Choroid plexus epithelial cell (primary cell): Measurements from ENCODE around the gene RIN3.

Experiments used
- DNase-seq: peaks from one replicate; pipeline ENCODE4 v3.0.0-alpha.2; 2010; ENCODE audit warnings: low read depth
- H3K4me3 ChIP-seq: 2 replicates; pipeline ENCODE4 v1.5.1; 2011; ENCODE audit warnings: low read depth, mild to moderate bottlenecking, control low read depth, low read length, moderate library complexity
- CTCF ChIP-seq: conservative IDR thresholded peaks from 2 replicates; pipeline ENCODE4 v1.5.1; 2011; ENCODE audit warnings: low read depth, mild to moderate bottlenecking, control low read depth, inconsistent platforms, low read length, moderate library complexity

Gene RIN3

GRCh38 chr14:92607702-92608429, 94.3 kb downstream of the RIN3 start:
- H3K4me3 ChIP-seq = no peak overlapping the region
- peak; percentile 93 for DNase-seq
- no peak for TF ChIP-seq CTCF

- H3K4me3 ChIP-seq = no peak overlapping the region
- peak; percentile 75 for DNase-seq
- TF ChIP-seq CTCF = no peak
These were observed 96.4 kb downstream of the RIN3 start for GRCh38 chr14:92609955-92610354.

DNA sequence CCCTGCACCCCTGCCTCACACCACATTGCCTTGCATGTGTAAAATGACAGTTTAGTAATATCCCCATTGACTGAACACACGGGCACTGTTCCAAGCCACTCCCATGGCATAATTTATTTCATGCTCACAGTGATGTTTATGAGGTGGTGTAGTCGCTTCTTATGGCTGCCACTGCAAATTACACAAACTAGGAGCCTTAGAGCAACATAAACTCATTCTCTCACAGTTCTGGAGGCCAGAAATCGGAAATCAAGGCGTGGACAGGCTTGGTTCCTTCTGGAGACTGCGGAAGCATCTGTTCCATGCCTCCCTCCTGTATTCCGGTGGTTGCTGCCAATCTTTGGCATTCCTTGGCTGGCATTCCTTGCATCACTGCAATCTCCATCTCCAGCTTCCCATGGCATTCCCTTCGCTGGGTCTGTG, 97.3 kb downstream of the RIN3 start:
- no peak for DNase-seq
- no peak for TF ChIP-seq CTCF
- no peak overlapping the region for H3K4me3 ChIP-seq

- H3K4me3 ChIP-seq = no peak overlapping the region
- peak; percentile 88 for TF ChIP-seq CTCF
- peak; percentile 20 for DNase-seq
These were observed 99.6 kb downstream of the RIN3 start for GRCh38 chr14:92613008-92613658.

- H3K4me3 ChIP-seq = no peak overlapping the region
- TF ChIP-seq CTCF = no peak
- DNase-seq = no peak
These were observed 100.2 kb downstream of the RIN3 start for GRCh38 chr14:92613681-92614260.

DNA sequence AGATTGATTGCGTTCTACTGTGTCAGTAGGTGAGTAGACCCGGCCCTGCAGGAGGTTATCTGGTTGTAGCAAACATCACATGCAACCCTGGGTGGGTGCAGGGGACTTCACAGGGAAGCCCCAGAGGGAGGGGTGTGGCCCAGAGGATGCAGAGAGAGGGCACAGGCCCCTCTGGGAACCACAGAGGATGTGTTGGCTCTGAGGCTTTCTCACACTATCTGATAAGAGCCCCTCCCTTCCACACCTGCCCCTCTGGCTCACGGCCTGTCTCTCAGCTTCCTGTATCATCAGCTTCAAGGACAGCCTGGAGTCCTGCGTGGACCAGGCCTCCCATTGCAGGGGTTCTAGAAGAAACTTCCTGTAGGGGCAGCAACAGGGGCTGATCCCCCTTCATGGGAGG, 101.9 kb downstream of the RIN3 start:
- no peak for TF ChIP-seq CTCF
- DNase-seq = no peak
- no peak overlapping the region for H3K4me3 ChIP-seq
